ENCODE data around the gene MEIS2. TPM values are rescaled to one million over a fixed set of nuclear protein-coding genes. Genes with fewer than 3 reads are reported as not detected.

Gene MEIS2
- total and polyA plus RNA-seq, 2 donors (not counting 3 experiments of a cell fraction or from before 2014, with no cell fraction given), result 22.5 to 26.2 TPM

GRCh38 chr15:36942248-36942827 lies 158.0 kb downstream of the MEIS2 start:
- POLR2A ChIA-PET, result no interaction called here
- no TSS peak for BruUV-seq (replicated peaks)
- no peaks in the 10 kb centered on the region for H4K20me1 ChIP-seq (replicated peaks; ENCODE audit: control insufficient read depth, extremely low read depth, insufficient read depth, low read length)

More at GRCh38 chr15:36942248-36942827, 158.0 kb downstream of the MEIS2 start:
- TF ChIP-seq EZH2 (IDR thresholded peaks at IDR 0.05; ENCODE audit: borderline replicate concordance, low read depth, low read length, severe bottlenecking) (no peak), CTCF (IDR thresholded peaks at IDR 0.05; ENCODE audit: extremely low read depth in 1 of 2, insufficient read depth in 1 of 2, low read depth in 1 of 2, low read length in 2 of 2) (no peak), GATA2 (IDR thresholded peaks at IDR 0.05; ENCODE audit: insufficient read depth, insufficient read length, low read depth, low read length) (no peak), MYC (IDR thresholded peaks at IDR 0.05; ENCODE audit: low read depth, low read length) (no peak), POLR2AphosphoS5 (IDR thresholded peaks at IDR 0.05; ENCODE audit: insufficient read depth, low read depth, low read length) (no peak), POLR2A (IDR thresholded peaks at IDR 0.05; ENCODE audit: low read depth, low read length) (no peak), FOS (IDR thresholded peaks at IDR 0.05; ENCODE audit: borderline replicate concordance, insufficient read depth, low read length) (no peak), JUN (IDR thresholded peaks at IDR 0.05; ENCODE audit: borderline replicate concordance, insufficient read depth, insufficient read length, low read depth) (no peak), MAX (IDR thresholded peaks at IDR 0.05; ENCODE audit: insufficient read depth, insufficient read length) (no peak)
- CTCF ChIA-PET, result no interaction called here
- dilution Hi-C loops (cut with MboI; ENCODE audit: extremely low pct_ligation_motif_present, low sequenced_read_pairs) (no loop called here), intact Hi-C loops (cut with micrococcal nuclease) (no loop called here)
- Histone ChIP-seq H3K4me2 (ENCODE audit: insufficient read depth, low read length) (no peak overlapping the region), H3K27ac (ENCODE audit: insufficient read depth, low read depth, low read length) (no peak overlapping the region), H3K9ac (replicated peaks; ENCODE audit: extremely low read depth, insufficient read depth, low read length) (no peak overlapping the region), H3K9me3 (replicated peaks; ENCODE audit: control insufficient read depth, insufficient read depth, low read length) (no peaks in the 10 kb centered on the region), H3K4me1 (ENCODE audit: control insufficient read depth, extremely low read depth, insufficient read depth, low read length) (peaks cover 9% of the 10 kb centered on the region), H3K9me1 (replicated peaks; ENCODE audit: control insufficient read depth, extremely low read depth, insufficient read depth, low read length) (no peaks in the 10 kb centered on the region), H2AFZ (ENCODE audit: low read depth, low read length) (no peak overlapping the region), H3K36me3 (ENCODE audit: control insufficient read depth in 2 of 2, extremely low read depth in 1 of 2, insufficient read depth in 2 of 2, low read length in 2 of 2) (no peaks in the 10 kb centered on the region), H3K4me3 (replicated peaks in 1 of 3; ENCODE audit: insufficient read depth in 1 of 3, low read depth in 1 of 3, low read length in 3 of 3) (no peak overlapping the region), H3K79me2 (ENCODE audit: control insufficient read depth, insufficient read depth, low read length) (no peaks in the 10 kb centered on the region), H3K27me3 (ENCODE audit: control insufficient read depth in 2 of 2, insufficient read depth in 2 of 2, low read length in 2 of 2) (no peaks in the 10 kb centered on the region)
- FAIRE-seq (no peak), DNase-seq (ENCODE audit: low read depth, low spot score) (no peak)
